Diencephalon (tissue), 1 donor: ENCODE data around the gene USP17L12. TPM values are rescaled to one million over a fixed set of nuclear protein-coding genes. Genes with fewer than 3 reads are reported as not detected.

ENCODE experiments used
- total RNA-seq: library from RNA; depleted of rRNA; stranded (reverse); fragments of >200 nt; gene quantifications from one replicate; pipeline ENCODE4 v1.2.3, GENCODE V29; 2014

USP17L12 gene, protein sequence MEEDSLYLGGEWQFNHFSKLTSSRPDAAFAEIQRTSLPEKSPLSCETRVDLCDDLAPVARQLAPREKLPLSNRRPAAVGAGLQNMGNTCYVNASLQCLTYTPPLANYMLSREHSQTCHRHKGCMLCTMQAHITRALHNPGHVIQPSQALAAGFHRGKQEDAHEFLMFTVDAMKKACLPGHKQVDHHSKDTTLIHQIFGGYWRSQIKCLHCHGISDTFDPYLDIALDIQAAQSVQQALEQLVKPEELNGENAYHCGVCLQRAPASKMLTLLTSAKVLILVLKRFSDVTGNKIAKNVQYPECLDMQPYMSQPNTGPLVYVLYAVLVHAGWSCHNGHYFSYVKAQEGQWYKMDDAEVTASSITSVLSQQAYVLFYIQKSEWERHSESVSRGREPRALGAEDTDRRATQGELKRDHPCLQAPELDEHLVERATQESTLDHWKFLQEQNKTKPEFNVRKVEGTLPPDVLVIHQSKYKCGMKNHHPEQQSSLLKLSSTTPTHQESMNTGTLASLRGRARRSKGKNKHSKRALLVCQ
- total RNA-seq = not detected

GRCh38 chr4:9219852-9220251 lies at the start of gene USP17L12:
TSS of gene USP17L12 (plus strand) at chr4:9220152. CDS start at chr4:9220152, 0 bp downstream.

DNA sequence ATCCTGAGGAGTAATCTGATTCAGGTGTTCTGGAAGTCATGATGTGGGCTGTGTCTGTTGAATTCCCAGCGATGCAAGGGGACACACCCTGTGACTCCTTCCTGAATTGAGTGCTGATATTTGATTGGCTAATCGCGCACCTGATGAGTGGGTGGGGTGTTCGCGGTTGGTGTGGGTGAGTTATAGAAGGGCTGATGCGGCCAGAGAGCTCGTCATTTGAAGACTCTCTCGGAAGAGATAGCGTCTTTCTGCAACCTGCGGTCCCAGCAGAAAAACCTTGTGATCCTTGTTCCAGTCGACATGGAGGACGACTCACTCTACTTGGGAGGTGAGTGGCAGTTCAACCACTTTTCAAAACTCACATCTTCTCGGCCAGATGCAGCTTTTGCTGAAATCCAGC lies 9.6 kb upstream of the USP17L12 start, which contains the start of gene USP17L10:
TSS of gene USP17L10 (plus strand) at position 301 of the 400 bp plus-strand sequence. CDS start at position 301, 0 bp downstream.

GRCh38 chr4:9215105-9215504 lies 4.8 kb upstream of the USP17L12 start, which contains the start of gene USP17L11:
TSS of gene USP17L11 (plus strand) at chr4:9215405. CDS start at chr4:9215405, 0 bp downstream.

GRCh38 chr4:9224596-9224995 lies 4.6 kb downstream of the USP17L12 start, which contains the start of gene USP17L13:
TSS of gene USP17L13 (plus strand) at chr4:9224896. CDS start at chr4:9224896, 0 bp downstream.

GRCh38 chr4:9234085-9234484 lies 14.1 kb downstream of the USP17L12 start, which contains the start of gene USP17L15:
TSS of gene USP17L15 (plus strand) at chr4:9234385. CDS start at chr4:9234385, 0 bp downstream.

GRCh38 chr4:9243579-9243978 lies 23.6 kb downstream of the USP17L12 start, which contains the start of gene USP17L17:
TSS of gene USP17L17 (plus strand) at chr4:9243879. CDS start at chr4:9243879, 0 bp downstream.

DNA sequence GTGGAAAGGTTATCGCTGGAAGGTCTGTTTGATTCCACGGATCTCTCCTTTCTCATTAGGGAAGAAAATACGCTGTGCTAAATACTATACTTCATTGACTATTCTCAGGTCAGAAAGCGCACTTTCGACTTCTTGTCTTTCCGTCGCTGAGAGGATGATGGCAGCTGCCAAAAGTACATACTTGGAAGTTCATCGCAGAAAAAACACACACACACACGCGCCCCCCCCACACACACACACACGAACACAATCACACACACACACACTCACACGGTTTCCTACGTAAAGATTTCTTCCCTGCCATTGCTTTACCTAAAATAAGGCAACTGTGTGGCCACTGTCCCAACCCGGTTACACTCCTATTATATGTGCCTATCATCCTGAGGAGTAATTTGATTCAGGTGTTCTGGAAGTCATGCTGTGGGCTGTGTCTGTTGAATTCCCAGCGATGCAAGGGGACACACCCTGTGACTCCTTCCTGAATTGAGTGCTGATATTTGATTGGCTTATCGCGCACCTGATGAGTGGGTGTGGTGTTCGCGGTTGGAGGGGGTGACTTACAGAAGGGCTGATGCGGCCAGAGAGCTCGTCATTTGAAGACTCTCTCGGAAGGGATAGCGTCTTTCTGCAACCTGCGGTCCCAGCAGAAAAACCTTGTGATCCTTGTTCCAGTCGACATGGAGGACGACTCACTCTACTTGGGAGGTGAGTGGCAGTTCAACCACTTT lies 28.2 kb downstream of the USP17L12 start, which contains the start of gene USP17L18:
TSS of gene USP17L18 (plus strand) at position 678 of the 728 bp plus-strand sequence. CDS start at position 678, 0 bp downstream.

GRCh38 chr4:9253078-9253477 lies 33.1 kb downstream of the USP17L12 start, which contains the start of gene USP17L19:
TSS of gene USP17L19 (plus strand) at chr4:9253378. CDS start at chr4:9253378, 0 bp downstream.

GRCh38 chr4:9257824-9258223 lies 37.9 kb downstream of the USP17L12 start, which contains the start of gene USP17L20:
TSS of gene USP17L20 (plus strand) at chr4:9258124. CDS start at chr4:9258124, 0 bp downstream.

DNA sequence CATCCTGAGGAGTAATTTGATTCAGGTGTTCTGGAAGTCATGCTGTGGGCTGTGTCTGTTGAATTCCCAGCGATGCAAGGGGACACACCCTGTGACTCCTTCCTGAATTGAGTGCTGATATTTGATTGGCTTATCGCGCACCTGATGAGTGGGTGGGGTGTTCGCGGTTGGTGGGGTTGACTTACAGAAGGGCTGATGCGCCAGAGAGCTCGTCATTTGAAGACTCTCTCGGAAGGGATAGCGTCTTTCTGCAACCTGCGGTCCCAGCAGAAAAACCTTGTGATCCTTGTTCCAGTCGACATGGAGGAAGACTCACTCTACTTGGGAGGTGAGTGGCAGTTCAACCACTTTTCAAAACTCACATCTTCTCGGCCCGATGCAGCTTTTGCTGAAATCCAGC lies 42.6 kb downstream of the USP17L12 start, which contains the start of gene USP17L21:
TSS of gene USP17L21 (plus strand) at position 301 of the 400 bp plus-strand sequence. CDS start at position 301, 0 bp downstream.

GRCh38 chr4:9267319-9267718 lies 47.4 kb downstream of the USP17L12 start, which contains the start of gene USP17L22:
TSS of gene USP17L22 (plus strand) at chr4:9267619. CDS start at chr4:9267619, 0 bp downstream.

Other genes with a start within 250 kb of the USP17L12 start
- not detected for gene FAM90A26, start 49.7 kb upstream of the USP17L12 start, total RNA-seq
- not detected for gene USP17L10, start 9.5 kb upstream of the USP17L12 start, total RNA-seq
- not detected for gene USP17L11, start 4.7 kb upstream of the USP17L12 start, total RNA-seq
- not detected for gene USP17L13, start 4.7 kb downstream of the USP17L12 start, total RNA-seq
- not detected for gene USP17L15, start 14.2 kb downstream of the USP17L12 start, total RNA-seq
- not detected for gene USP17L17, start 23.7 kb downstream of the USP17L12 start, total RNA-seq
- gene USP17L18, start 28.5 kb downstream of the USP17L12 start, total RNA-seq = not detected
- not detected for gene USP17L19, start 33.2 kb downstream of the USP17L12 start, total RNA-seq
- not detected for gene USP17L20, start 38.0 kb downstream of the USP17L12 start, total RNA-seq
- gene USP17L21, start 42.7 kb downstream of the USP17L12 start, total RNA-seq = not detected
- gene USP17L22, start 47.5 kb downstream of the USP17L12 start, total RNA-seq = not detected
- gene USP17L24, start 105.0 kb downstream of the USP17L12 start, total RNA-seq = not detected
- not detected for gene USP17L25, start 109.8 kb downstream of the USP17L12 start, total RNA-seq
- gene USP17L26, start 114.5 kb downstream of the USP17L12 start, total RNA-seq = not detected
- not detected for gene USP17L5, start 119.3 kb downstream of the USP17L12 start, total RNA-seq
- gene USP17L27, start 124.0 kb downstream of the USP17L12 start, total RNA-seq = not detected
- gene USP17L28, start 128.7 kb downstream of the USP17L12 start, total RNA-seq = not detected
- not detected for gene USP17L29, start 133.5 kb downstream of the USP17L12 start, total RNA-seq
- not detected for gene USP17L30, start 143.0 kb downstream of the USP17L12 start, total RNA-seq
- gene DEFB131A, start 224.3 kb downstream of the USP17L12 start, total RNA-seq = not detected